Neural cell (in vitro differentiated cells): ENCODE results near the gene ANKS3. TPM values are rescaled to one million over a fixed set of nuclear protein-coding genes. Genes with fewer than 3 reads are reported as not detected.

Experiments used
- H2AFZ ChIP-seq: fragments of 200-600, 300-800 bp; sonication (generic), shearing (Covaris generic); 2 replicates; pipeline ENCODE4 v1.6.0; 2014; ENCODE audit warnings: low read depth, mild to moderate bottlenecking, antibody characterized with exemption, low read length, moderate library complexity
- H3F3A ChIP-seq: fragments of 200-600 bp; shearing (Covaris generic); 2 replicates; pipeline ENCODE4 v1.6.1; 2016; ENCODE audit warnings: mild to moderate bottlenecking, moderate library complexity, mixed read lengths, antibody characterized with exemption, low read length; ENCODE audit not compliant: insufficient read depth, poor library complexity, severe bottlenecking
- H3K27ac ChIP-seq: fragments of 200-600, 300-800 bp; sonication (generic), shearing (Covaris generic); 2 replicates; pipeline ENCODE4 v1.5.1; 2014; ENCODE audit warnings: mild to moderate bottlenecking, low read length, moderate library complexity
- H3K27me3 ChIP-seq: fragments of 300-800, 200-600 bp; sonication (generic), shearing (Covaris generic); 2 replicates; pipeline ENCODE4 v1.6.0; 2014; ENCODE audit warnings: mild to moderate bottlenecking, low read depth, low read length, moderate library complexity; ENCODE audit not compliant: insufficient read depth
- H3K36me3 ChIP-seq: fragments of 300-800, 200-600 bp; sonication (generic), shearing (Covaris generic); 2 replicates; pipeline ENCODE4 v1.5.1; 2014; ENCODE audit warnings: mild to moderate bottlenecking, antibody characterized with exemption, low read length, moderate library complexity; ENCODE audit not compliant: insufficient read depth
- H3K4me2 ChIP-seq: fragments of 300-800, 200-600 bp; sonication (generic), shearing (Covaris generic); 2 replicates; pipeline ENCODE4 v1.6.0; 2014; ENCODE audit warnings: mild to moderate bottlenecking, low read length
- H3K4me3 ChIP-seq: fragments of 300-800, 200-600 bp; sonication (generic), shearing (Covaris generic); 2 replicates; pipeline ENCODE4 v1.5.1; 2014; ENCODE audit warnings: mild to moderate bottlenecking, low read length, moderate library complexity
- H3K79me2 ChIP-seq: fragments of 200-600 bp; shearing (Covaris generic); replicated peaks from 2 replicates; pipeline ENCODE4 v1.6.0; 2014; ENCODE audit warnings: mild to moderate bottlenecking, low read length, moderate library complexity; ENCODE audit not compliant: insufficient read depth
- H3K9ac ChIP-seq: fragments of 300-800, 200-600 bp; sonication (generic), shearing (Covaris generic); 2 replicates; pipeline ENCODE4 v1.6.1; 2016; ENCODE audit warnings: mild to moderate bottlenecking, low read length, mixed read lengths
- H3K9me2 ChIP-seq: fragments of 200-600 bp; shearing (Covaris generic); 2 replicates; pipeline ENCODE4 v1.6.1; 2016; ENCODE audit warnings: mild to moderate bottlenecking, low read length, mixed read lengths; ENCODE audit not compliant: insufficient read depth
- H3K9me3 ChIP-seq: fragments of 200-600, 300-800 bp; sonication (generic), shearing (Covaris generic); 2 replicates; pipeline ENCODE4 v1.6.1; 2016; ENCODE audit warnings: mild to moderate bottlenecking, mixed run types, low read length, moderate library complexity, mixed read lengths
- H4K20me1 ChIP-seq: fragments of 200-600 bp; shearing (Covaris generic); 2 replicates; pipeline ENCODE4 v1.6.1; 2016; ENCODE audit warnings: mild to moderate bottlenecking, mixed run types; ENCODE audit not compliant: insufficient read depth
- EP300 ChIP-seq: fragments of 450-650 bp; conservative IDR thresholded peaks from 2 replicates; pipeline ENCODE4 v1.6.1; 2014; ENCODE audit warnings: antibody characterized with exemption, mild to moderate bottlenecking, moderate library complexity; ENCODE audit not compliant: poor library complexity, severe bottlenecking
- EZH2 ChIP-seq: fragments of 200-600, 300-800 bp; shearing (Covaris generic), sonication (generic); IDR thresholded peaks from 2 replicates; pipeline ENCODE4 v1.6.1; 2014; ENCODE audit warnings: antibody characterized with exemption, low read length, borderline replicate concordance, mild to moderate bottlenecking; ENCODE audit not compliant: insufficient read depth, poor library complexity, severe bottlenecking
- MXI1 ChIP-seq: fragments of 450-650 bp; conservative IDR thresholded peaks from 2 replicates; pipeline ENCODE4 v1.6.1; 2014; ENCODE audit warnings: antibody characterized with exemption, mild to moderate bottlenecking; ENCODE audit not compliant: poor library complexity, severe bottlenecking
- POLR2AphosphoS5 ChIP-seq: IDR thresholded peaks from 2 replicates; pipeline ENCODE4 v1.6.1; 2012
- RAD21 ChIP-seq: fragments of 450-650 bp; conservative IDR thresholded peaks from 2 replicates; pipeline ENCODE4 v1.6.1; 2014; ENCODE audit warnings: antibody characterized with exemption, mild to moderate bottlenecking, moderate library complexity
- SMC3 ChIP-seq: fragments of 450-650 bp; conservative IDR thresholded peaks from 2 replicates; pipeline ENCODE4 v1.6.1; 2014; ENCODE audit warnings: antibody characterized with exemption, mild to moderate bottlenecking, moderate library complexity; ENCODE audit not compliant: poor library complexity
- TAF1 ChIP-seq: IDR thresholded peaks from 2 replicates; pipeline ENCODE4 v1.6.1; 2012; ENCODE audit warnings: low read depth
- polyA plus RNA-seq: library from polyadenylated mRNA; depleted of rRNA; stranded (reverse); fragments of >200 nt; gene quantifications from 2 replicates; pipeline ENCODE4 v1.2.3, GENCODE V29; 2014
- TF ChIP-seq, protein P1 (sequence below): fragments of 450-650 bp; IDR thresholded peaks from 2 replicates; pipeline ENCODE4 v1.5.1; 2014; ENCODE audit warnings: antibody characterized with exemption, mild to moderate bottlenecking, moderate library complexity; ENCODE audit not compliant: poor library complexity, severe bottlenecking

Gene ANKS3
- polyA plus RNA-seq, 1 donor from 2014 or later = 53.9 TPM

DNA sequence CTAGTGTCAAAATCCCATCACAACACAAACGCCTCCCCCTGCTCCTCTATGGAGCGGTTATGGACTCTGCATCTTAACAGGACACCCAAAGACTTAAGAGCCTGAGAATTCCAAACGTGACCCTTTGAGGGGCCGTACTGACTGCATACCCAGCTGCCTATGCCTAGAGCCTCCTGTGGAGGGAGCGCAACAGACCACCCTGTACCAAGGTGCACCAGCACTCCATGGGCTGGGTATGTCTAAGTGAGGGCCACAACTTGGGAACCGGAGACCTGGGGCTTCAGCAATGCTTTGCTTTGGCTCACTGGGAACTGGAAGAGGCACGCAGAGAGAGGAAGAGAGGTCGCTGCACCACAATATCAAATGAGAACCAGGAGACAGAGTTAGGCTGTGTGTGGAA is 5.4 kb downstream of the ANKS3 start (continued):
- TF ChIP-seq, protein P1, sequence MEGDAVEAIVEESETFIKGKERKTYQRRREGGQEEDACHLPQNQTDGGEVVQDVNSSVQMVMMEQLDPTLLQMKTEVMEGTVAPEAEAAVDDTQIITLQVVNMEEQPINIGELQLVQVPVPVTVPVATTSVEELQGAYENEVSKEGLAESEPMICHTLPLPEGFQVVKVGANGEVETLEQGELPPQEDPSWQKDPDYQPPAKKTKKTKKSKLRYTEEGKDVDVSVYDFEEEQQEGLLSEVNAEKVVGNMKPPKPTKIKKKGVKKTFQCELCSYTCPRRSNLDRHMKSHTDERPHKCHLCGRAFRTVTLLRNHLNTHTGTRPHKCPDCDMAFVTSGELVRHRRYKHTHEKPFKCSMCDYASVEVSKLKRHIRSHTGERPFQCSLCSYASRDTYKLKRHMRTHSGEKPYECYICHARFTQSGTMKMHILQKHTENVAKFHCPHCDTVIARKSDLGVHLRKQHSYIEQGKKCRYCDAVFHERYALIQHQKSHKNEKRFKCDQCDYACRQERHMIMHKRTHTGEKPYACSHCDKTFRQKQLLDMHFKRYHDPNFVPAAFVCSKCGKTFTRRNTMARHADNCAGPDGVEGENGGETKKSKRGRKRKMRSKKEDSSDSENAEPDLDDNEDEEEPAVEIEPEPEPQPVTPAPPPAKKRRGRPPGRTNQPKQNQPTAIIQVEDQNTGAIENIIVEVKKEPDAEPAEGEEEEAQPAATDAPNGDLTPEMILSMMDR = no peak

DNA sequence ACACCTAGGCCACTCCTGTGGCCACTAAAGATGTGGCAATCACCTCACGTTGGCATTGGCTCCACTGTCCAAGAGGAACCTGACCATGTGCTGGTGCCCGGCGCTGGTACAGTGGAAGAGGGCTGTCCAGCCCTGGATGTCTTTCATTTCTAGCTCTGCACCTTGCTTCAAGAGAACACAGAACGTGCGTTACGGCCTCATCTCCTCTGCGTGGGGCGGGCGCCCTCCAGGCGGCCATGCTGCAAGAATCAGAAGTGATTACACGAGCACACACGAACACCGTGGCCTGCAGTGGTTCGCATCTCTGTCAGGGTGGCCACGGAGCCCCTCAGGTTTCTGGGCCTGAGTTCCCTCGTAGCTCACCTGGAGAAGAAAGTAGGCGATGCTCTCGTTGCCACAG is 7.5 kb downstream of the ANKS3 start:
- no peaks in the 10 kb centered on the region for H3K9me2 ChIP-seq
- no peaks in the 10 kb centered on the region for H3K9me3 ChIP-seq
- no peak overlapping the region for H3K4me3 ChIP-seq
- H3F3A ChIP-seq = no peaks in the 10 kb centered on the region
- no peak overlapping the region for H3K9ac ChIP-seq
- TF ChIP-seq, protein P1 = no peak
- TF ChIP-seq TAF1 = no peak
- H3K27me3 ChIP-seq = no peaks in the 10 kb centered on the region
- H3K4me2 ChIP-seq = no peak overlapping the region
- no peaks in the 10 kb centered on the region for H3K79me2 ChIP-seq
- H3K27ac ChIP-seq = no peak overlapping the region
- no peaks in the 10 kb centered on the region for H4K20me1 ChIP-seq
- H2AFZ ChIP-seq = no peak overlapping the region
- H3K36me3 ChIP-seq = no peaks in the 10 kb centered on the region

DNA sequence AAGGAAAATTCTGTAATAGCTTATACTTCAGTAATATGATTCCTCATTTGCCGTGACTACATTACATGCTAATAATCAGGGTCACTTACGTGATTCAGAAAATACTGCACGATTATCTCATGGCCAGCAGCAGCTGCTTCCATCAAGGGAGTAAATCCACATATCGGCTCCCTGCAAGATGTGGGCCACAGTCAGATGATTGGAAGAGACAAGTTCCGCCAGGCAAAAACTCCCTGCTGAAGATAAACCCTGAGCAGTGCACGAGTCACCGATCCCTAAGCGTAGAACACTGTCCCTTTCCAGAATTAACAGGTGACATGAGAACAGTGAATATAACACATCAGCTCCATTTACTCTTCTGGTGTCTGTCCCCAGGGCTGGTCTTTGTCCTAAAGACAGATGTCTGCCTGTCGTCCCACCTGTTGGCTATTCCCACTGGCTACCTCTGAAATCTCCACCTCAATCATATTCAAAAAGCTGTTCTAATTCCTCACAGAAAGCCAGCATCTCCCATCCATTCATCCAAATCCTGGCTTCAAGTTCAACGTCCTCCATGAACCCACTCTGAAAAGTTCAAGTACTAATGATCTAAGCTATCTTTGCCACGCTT is 9.3 kb downstream of the ANKS3 start:
- Histone ChIP-seq H3K4me2 (no peak overlapping the region), H2AFZ (no peak overlapping the region), H4K20me1 (no peaks in the 10 kb centered on the region), H3K9ac (no peak overlapping the region), H3K27me3 (no peaks in the 10 kb centered on the region), H3K4me3 (no peak overlapping the region), H3K27ac (no peak overlapping the region), H3K79me2 (no peaks in the 10 kb centered on the region), H3K9me3 (no peaks in the 10 kb centered on the region), H3K36me3 (no peaks in the 10 kb centered on the region), H3F3A (no peaks in the 10 kb centered on the region), H3K9me2 (no peaks in the 10 kb centered on the region)
- TF ChIP-seq RAD21 (no peak), EZH2 (no peak), MXI1 (no peak), EP300 (no peak), SMC3 (no peak), POLR2AphosphoS5 (no peak), TAF1 (no peak)
- TF ChIP-seq, protein P1 = no peak
